ENCODE data around the gene SOCS4.

SOCS4 gene

DNA sequence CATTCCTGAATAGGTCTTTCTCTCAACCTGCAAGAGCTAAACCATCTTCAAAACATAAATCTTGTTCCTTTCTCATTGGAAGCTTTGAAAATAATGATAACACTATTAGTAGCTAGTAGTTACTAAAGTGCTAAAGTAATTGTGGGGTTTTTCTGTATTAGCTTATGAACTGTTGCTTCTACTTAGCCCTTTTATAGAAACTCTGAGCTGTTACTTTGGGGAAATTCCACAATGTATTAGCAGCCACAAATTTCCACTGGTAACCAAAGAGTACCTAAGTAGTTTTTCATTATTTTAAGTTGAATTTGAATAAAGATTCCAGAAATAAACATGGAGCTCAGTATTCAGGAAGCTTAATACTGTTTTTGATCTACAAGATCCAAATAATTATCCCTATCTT is 18.1 kb downstream of the SOCS4 start:
- Histone ChIP-seq H3K4me3 (replicated peaks; ENCODE audit: low read depth, low read length) (no peak overlapping the region), H3K36me3 (ENCODE audit: control insufficient read depth, insufficient read depth, low read length) (peaks cover 7% of the 10 kb centered on the region), H3K27me3 (replicated peaks; ENCODE audit: control insufficient read depth, insufficient read depth, low read length) (no peaks in the 10 kb centered on the region)
- DNase-seq (ENCODE audit: extremely low read depth, insufficient read length): no peak
- TF ChIP-seq, protein P1, sequence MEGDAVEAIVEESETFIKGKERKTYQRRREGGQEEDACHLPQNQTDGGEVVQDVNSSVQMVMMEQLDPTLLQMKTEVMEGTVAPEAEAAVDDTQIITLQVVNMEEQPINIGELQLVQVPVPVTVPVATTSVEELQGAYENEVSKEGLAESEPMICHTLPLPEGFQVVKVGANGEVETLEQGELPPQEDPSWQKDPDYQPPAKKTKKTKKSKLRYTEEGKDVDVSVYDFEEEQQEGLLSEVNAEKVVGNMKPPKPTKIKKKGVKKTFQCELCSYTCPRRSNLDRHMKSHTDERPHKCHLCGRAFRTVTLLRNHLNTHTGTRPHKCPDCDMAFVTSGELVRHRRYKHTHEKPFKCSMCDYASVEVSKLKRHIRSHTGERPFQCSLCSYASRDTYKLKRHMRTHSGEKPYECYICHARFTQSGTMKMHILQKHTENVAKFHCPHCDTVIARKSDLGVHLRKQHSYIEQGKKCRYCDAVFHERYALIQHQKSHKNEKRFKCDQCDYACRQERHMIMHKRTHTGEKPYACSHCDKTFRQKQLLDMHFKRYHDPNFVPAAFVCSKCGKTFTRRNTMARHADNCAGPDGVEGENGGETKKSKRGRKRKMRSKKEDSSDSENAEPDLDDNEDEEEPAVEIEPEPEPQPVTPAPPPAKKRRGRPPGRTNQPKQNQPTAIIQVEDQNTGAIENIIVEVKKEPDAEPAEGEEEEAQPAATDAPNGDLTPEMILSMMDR (IDR thresholded peaks at IDR 0.05; ENCODE audit: insufficient read depth, low read length, poor library complexity, severe bottlenecking): no peak

DNA sequence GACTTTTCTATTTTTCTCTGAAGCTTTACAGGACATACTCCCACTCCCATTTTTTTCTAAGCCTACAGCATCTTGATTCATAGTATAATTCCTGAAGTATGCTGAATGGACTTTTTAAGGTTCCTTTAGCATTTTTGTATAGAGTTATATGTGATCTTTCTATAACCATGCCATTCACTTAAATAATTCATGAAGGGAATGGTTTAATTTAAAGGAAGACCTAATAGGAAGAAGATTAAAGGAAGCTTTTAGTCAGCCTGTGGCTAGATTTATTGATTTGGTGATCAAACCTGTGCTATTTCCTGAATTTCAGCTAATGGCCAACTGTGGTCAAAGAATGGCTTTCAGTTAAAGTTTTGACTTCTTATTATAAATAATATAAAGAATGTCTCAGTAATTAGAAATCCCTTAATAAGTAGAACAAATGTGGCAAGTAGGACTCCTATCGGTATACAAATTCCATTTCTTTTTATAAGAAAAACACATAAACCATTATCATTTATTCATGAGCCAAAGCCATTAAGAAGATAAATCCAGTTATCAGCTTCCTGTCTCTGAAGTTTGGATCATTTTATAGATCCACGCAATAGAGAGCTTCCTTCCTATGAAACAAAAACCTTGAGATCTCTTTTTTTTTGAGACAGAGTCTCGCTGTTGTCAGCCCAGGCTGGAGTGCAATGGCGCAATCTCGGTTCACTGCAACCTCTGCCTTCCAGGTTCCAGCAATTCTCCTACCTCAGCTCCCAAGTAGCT is 20.4 kb downstream of the SOCS4 start:
- no peak overlapping the region for H3K4me3 ChIP-seq (replicated peaks; ENCODE audit: low read depth, low read length)
- H3K27me3 ChIP-seq (replicated peaks; ENCODE audit: control insufficient read depth, insufficient read depth, low read length): no peaks in the 10 kb centered on the region
- H3K36me3 ChIP-seq (ENCODE audit: control insufficient read depth, insufficient read depth, low read length): peaks cover 7% of the 10 kb centered on the region
- DNase-seq (ENCODE audit: extremely low read depth, insufficient read length): no peak
- TF ChIP-seq, protein P1 (IDR thresholded peaks at IDR 0.05; ENCODE audit: insufficient read depth, low read length, poor library complexity, severe bottlenecking): no peak

DNA sequence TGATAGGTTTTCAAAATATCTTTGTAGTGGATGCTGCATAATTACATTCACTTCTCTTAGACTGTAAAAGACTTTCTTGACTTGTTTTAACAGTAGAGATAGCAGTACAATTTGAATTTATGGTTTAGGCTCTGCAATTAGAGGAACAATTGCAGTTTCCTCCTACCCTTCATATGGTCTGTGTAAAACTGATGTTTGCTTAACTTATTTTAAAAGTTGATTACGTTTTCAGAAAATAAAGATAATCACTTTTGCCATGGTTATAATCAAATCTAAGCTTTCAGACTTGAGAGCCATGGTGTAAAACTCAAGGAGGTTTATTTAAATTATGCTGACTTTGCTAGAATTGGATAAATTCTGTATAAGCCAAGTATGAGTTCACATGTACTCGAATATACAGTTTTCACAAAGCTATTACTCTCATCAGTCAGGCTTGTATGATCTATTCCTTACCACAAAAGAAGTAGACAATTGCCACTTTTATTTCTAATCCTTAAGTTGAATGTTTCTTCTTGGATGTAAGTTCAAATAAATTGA is 21.9 kb downstream of the SOCS4 start:
- DNase-seq (ENCODE audit: extremely low read depth, insufficient read length): no peak
- TF ChIP-seq, protein P1 (IDR thresholded peaks at IDR 0.05; ENCODE audit: insufficient read depth, low read length, poor library complexity, severe bottlenecking): no peak
- no peak overlapping the region for H3K4me3 ChIP-seq (replicated peaks; ENCODE audit: low read depth, low read length)
- H3K36me3 ChIP-seq (ENCODE audit: control insufficient read depth, insufficient read depth, low read length): peaks cover under 1% of the 10 kb centered on the region; the same call in 1 of the 2 replicates
- H3K27me3 ChIP-seq (replicated peaks; ENCODE audit: control insufficient read depth, insufficient read depth, low read length): no peaks in the 10 kb centered on the region

DNA sequence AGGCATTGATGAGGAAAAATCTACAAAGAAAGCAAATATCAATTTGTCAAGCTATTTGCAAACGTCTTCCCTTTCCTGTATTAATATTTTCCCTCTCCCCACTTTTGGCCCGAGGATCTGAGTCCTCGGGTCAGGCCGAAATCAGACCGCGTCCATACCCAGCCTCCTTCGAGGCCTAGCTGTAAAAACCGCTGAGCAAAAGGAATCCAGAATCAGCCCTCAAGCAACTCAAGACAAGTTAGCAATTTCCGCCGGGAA is 24.1 kb downstream of the SOCS4 start:
- no peak for DNase-seq (ENCODE audit: extremely low read depth, insufficient read length)
- TF ChIP-seq, protein P1 (IDR thresholded peaks at IDR 0.05; ENCODE audit: insufficient read depth, low read length, poor library complexity, severe bottlenecking): no peak
- Histone ChIP-seq H3K36me3 (ENCODE audit: control insufficient read depth, insufficient read depth, low read length) (no peaks in the 10 kb centered on the region), H3K4me3 (replicated peaks; ENCODE audit: low read depth, low read length) (peak overlapping the region; percentile 100), H3K27me3 (replicated peaks; ENCODE audit: control insufficient read depth, insufficient read depth, low read length) (no peaks in the 10 kb centered on the region)

DNA sequence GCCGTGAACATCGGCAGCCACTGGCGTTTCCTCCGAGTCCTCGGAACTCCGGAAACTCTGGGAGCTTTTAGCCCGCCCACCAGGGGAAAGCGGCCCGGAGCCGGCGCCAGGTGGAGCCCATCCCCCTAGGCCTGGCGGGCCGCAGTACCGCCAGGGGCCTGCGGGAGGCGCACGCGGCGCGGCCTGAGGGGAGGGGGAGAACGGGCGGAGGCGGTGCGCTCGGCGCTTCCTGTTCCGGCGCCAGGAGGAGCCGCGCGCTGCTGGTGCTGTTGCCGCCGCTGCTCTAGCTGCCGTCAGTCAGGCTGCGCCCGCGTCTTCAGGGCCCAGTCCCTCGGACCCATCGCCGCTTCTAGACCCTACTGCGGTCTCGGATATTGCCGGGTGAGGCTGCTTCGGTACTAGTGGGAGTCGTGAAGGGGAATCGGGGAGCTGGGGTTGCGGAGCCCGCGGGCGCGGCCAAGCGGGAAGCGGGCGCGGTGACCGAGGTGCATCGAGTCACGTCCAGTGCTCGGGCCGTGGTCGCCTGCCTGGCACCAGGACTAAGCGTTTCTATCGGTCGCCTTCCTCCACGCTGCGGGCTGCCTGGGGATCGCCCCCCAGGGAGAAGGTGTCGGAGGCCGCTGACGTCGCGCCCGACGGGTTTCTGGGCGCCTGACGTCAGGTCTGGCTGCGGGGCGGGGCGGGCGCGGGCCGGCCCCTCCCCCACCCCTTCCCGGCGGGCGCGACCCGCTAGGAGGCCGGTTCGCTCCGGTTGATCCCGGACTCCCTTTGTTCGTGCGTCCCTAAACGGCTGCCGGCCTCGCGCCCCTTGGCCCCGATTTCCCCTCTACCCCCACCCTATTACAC is 24.6 kb downstream of the SOCS4 start, which contains the start of gene MAPK1IP1L:
TSS of gene MAPK1IP1L (plus strand) at position 225 of the 846 bp plus-strand sequence. CDS start 10,037 bp downstream, outside the sequence.
- Histone ChIP-seq H3K27me3 (replicated peaks; ENCODE audit: control insufficient read depth, insufficient read depth, low read length) (no peaks in the 10 kb centered on the region), H3K4me3 (replicated peaks; ENCODE audit: low read depth, low read length) (peak within 1 kb of the TSS; percentile 100), H3K36me3 (ENCODE audit: control insufficient read depth, insufficient read depth, low read length) (no peaks in the 10 kb centered on the region)
- TF ChIP-seq, protein P1 (IDR thresholded peaks at IDR 0.05; ENCODE audit: insufficient read depth, low read length, poor library complexity, severe bottlenecking): peak; percentile 80
- peak; percentile 94 for DNase-seq (ENCODE audit: extremely low read depth, insufficient read length)

Data from GM06990 (cell line).